OCI-LY1 (cell line): ENCODE measurements around the gene PPM1N.

Experiments
- H2AFZ ChIP-seq: fragments of 200-600 bp; sonication (generic), shearing (Covaris generic); 2 replicates; pipeline ENCODE4 v1.6.0; 2014; ENCODE audit warnings: antibody characterized with exemption, mild to moderate bottlenecking, low read length
- H3F3A ChIP-seq: fragments of 200-600 bp; sonication (generic), shearing (Covaris generic); 2 replicates; pipeline ENCODE4 v1.6.0; 2014; ENCODE audit warnings: mild to moderate bottlenecking, antibody characterized with exemption, low read length, moderate library complexity; ENCODE audit not compliant: insufficient read depth
- H3K27ac ChIP-seq: fragments of 200-600 bp; sonication (generic); 2 replicates; pipeline ENCODE4 v1.5.1; 2014; ENCODE audit warnings: low read length, mixed run types, mild to moderate bottlenecking, low read depth; ENCODE audit not compliant: poor library complexity, severe bottlenecking
- H3K27me3 ChIP-seq: fragments of 200-600 bp; sonication (generic); 2 replicates; pipeline ENCODE4 v1.6.0; 2014; ENCODE audit warnings: antibody characterized with exemption, mild to moderate bottlenecking, low read length, moderate library complexity; ENCODE audit not compliant: insufficient read depth
- H3K36me3 ChIP-seq: fragments of 200-600 bp; sonication (generic); 2 replicates; pipeline ENCODE4 v1.6.1; 2014; ENCODE audit warnings: mild to moderate bottlenecking, antibody characterized with exemption, low read length, moderate library complexity, mixed read lengths; ENCODE audit not compliant: insufficient read depth
- H3K4me1 ChIP-seq: fragments of 200-600 bp; sonication (generic); 2 replicates; pipeline ENCODE4 v1.5.1; 2014; ENCODE audit warnings: mild to moderate bottlenecking, low read length, moderate library complexity; ENCODE audit not compliant: insufficient read depth, severe bottlenecking
- H3K4me2 ChIP-seq: fragments of 200-600 bp; sonication (generic), shearing (Covaris generic); 2 replicates; pipeline ENCODE4 v1.6.1; 2014; ENCODE audit warnings: low read length
- H3K4me3 ChIP-seq: fragments of 200-600 bp; sonication (generic); 2 replicates; pipeline ENCODE4 v1.5.1; 2014; ENCODE audit warnings: low read length, low read depth, mild to moderate bottlenecking, mixed read lengths; ENCODE audit not compliant: poor library complexity, severe bottlenecking
- H3K79me2 ChIP-seq: fragments of 200-600 bp; shearing (Covaris generic); 2 replicates; pipeline ENCODE4 v1.6.1; 2016; ENCODE audit warnings: mixed run types, low read length, mixed read lengths; ENCODE audit not compliant: insufficient read depth
- H3K9ac ChIP-seq: fragments of 200-600 bp; sonication (generic), shearing (Covaris generic); 2 replicates; pipeline ENCODE4 v1.6.1; 2014; ENCODE audit warnings: mild to moderate bottlenecking, low read length, mixed read lengths
- H3K9me2 ChIP-seq: fragments of 200-600 bp; sonication (generic), shearing (Covaris generic); 2 replicates; pipeline ENCODE4 v1.6.1; 2014; ENCODE audit warnings: low read depth, mild to moderate bottlenecking, low read length, mixed read lengths
- H3K9me3 ChIP-seq: fragments of 200-600 bp; shearing (Covaris generic); 2 replicates; pipeline ENCODE4 v1.6.1; 2014; ENCODE audit warnings: low read length, mixed read lengths
- H4K20me1 ChIP-seq: fragments of 200-600 bp; sonication (generic), shearing (Covaris generic); 2 replicates; pipeline ENCODE4 v1.6.0; 2016; ENCODE audit warnings: mild to moderate bottlenecking, low read length; ENCODE audit not compliant: insufficient read depth
- EZH2 ChIP-seq: fragments of 200-600 bp; sonication (generic), shearing (Covaris generic); IDR thresholded peaks from 2 replicates; pipeline ENCODE4 v1.8.0; 2017; ENCODE audit warnings: borderline replicate concordance, mixed run types, mild to moderate bottlenecking, antibody characterized with exemption, low read length, moderate library complexity, mixed read lengths
- TF ChIP-seq, protein P1 (sequence below): fragments of 200-600 bp; sonication (generic), shearing (Covaris generic); IDR thresholded peaks from 2 replicates; pipeline ENCODE4 v1.5.1; 2017; ENCODE audit warnings: mild to moderate bottlenecking, antibody characterized with exemption, low read length, moderate library complexity, mixed read lengths

Gene PPM1N

DNA sequence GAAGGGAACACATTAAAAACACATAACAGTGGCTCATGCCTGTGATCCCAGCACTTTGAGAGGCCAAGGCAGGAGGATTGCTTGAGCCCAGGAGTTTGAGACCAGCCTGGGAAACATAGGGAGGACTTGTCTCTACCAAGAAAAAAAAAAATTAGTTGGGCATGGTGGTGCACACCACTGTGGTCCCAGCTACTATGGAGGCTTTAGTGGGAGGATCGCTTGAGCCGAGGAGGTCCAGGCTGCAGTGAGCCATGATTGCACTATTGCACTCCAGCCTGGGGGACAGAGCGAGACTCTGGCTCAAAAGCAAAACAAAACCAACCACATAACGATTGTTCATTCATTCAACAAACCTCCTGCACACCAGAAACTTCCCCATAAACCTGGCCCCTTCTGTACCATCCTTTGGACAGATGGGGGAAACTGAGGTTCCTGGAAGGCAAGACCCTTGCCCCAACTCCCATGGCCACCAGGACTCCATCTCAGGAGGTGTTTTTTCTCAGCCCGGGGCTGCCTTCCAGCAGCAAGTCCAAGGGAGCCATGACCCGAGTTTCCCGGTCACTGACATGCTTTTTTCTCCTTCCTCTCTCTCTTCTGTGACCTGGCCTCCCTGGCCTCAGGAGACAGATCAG lies 26.2 kb upstream of the PPM1N start:
- H3K9ac ChIP-seq: no peak overlapping the region
- TF ChIP-seq, protein P1, sequence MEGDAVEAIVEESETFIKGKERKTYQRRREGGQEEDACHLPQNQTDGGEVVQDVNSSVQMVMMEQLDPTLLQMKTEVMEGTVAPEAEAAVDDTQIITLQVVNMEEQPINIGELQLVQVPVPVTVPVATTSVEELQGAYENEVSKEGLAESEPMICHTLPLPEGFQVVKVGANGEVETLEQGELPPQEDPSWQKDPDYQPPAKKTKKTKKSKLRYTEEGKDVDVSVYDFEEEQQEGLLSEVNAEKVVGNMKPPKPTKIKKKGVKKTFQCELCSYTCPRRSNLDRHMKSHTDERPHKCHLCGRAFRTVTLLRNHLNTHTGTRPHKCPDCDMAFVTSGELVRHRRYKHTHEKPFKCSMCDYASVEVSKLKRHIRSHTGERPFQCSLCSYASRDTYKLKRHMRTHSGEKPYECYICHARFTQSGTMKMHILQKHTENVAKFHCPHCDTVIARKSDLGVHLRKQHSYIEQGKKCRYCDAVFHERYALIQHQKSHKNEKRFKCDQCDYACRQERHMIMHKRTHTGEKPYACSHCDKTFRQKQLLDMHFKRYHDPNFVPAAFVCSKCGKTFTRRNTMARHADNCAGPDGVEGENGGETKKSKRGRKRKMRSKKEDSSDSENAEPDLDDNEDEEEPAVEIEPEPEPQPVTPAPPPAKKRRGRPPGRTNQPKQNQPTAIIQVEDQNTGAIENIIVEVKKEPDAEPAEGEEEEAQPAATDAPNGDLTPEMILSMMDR: no peak
- TF ChIP-seq EZH2: no peak
- no peaks in the 10 kb centered on the region for H4K20me1 ChIP-seq
- H3K4me1 ChIP-seq: peaks cover 26% of the 10 kb centered on the region
- H3K9me3 ChIP-seq: no peaks in the 10 kb centered on the region
- H3K36me3 ChIP-seq: no peaks in the 10 kb centered on the region
- peaks cover 8% of the 10 kb centered on the region for H3K27me3 ChIP-seq
- H3K4me3 ChIP-seq: no peak overlapping the region
- H2AFZ ChIP-seq: no peak overlapping the region
- no peaks in the 10 kb centered on the region for H3K79me2 ChIP-seq
- no peak overlapping the region for H3K27ac ChIP-seq
- H3K9me2 ChIP-seq: no peaks in the 10 kb centered on the region
- H3F3A ChIP-seq: no peaks in the 10 kb centered on the region
- H3K4me2 ChIP-seq: no peak overlapping the region

DNA sequence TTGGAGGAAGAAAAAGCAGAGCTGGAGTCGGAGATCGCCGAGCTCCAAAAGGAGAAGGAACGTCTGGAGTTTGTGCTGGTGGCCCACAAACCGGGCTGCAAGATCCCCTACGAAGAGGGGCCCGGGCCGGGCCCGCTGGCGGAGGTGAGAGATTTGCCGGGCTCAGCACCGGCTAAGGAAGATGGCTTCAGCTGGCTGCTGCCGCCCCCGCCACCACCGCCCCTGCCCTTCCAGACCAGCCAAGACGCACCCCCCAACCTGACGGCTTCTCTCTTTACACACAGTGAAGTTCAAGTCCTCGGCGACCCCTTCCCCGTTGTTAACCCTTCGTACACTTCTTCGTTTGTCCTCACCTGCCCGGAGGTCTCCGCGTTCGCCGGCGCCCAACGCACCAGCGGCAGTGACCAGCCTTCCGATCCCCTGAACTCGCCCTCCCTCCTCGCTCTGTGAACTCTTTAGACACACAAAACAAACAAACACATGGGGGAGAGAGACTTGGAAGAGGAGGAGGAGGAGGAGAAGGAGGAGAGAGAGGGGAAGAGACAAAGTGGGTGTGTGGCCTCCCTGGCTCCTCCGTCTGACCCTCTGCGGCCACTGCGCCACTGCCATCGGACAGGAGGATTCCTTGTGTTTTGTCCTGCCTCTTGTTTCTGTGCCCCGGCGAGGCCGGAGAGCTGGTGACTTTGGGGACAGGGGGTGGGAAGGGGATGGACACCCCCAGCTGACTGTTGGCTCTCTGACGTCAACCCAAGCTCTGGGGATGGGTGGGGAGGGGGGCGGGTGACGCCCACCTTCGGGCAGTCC lies 25.5 kb upstream of the PPM1N start:
- no peak overlapping the region for H3K27ac ChIP-seq
- H3K9me3 ChIP-seq: no peaks in the 10 kb centered on the region
- H3K36me3 ChIP-seq: no peaks in the 10 kb centered on the region
- no peaks in the 10 kb centered on the region for H4K20me1 ChIP-seq
- H3K9ac ChIP-seq: no peak overlapping the region
- peaks cover 8% of the 10 kb centered on the region for H3K27me3 ChIP-seq
- no peak overlapping the region for H3K4me3 ChIP-seq
- no peaks in the 10 kb centered on the region for H3K79me2 ChIP-seq
- no peaks in the 10 kb centered on the region for H3K9me2 ChIP-seq
- no peaks in the 10 kb centered on the region for H3F3A ChIP-seq
- peaks cover 29% of the 10 kb centered on the region for H3K4me1 ChIP-seq
- TF ChIP-seq EZH2: no peak
- TF ChIP-seq, protein P1: no peak
- no peak overlapping the region for H2AFZ ChIP-seq
- no peak overlapping the region for H3K4me2 ChIP-seq

DNA sequence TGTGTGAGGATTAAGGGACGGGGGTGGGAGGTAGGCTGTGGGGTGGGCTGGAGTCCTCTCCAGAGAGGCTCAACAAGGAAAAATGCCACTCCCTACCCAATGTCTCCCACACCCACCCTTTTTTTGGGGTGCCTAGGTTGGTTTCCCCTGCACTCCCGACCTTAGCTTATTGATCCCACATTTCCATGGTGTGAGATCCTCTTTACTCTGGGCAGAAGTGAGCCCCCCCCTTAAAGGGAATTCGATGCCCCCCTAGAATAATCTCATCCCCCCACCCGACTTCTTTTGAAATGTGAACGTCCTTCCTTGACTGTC lies 24.9 kb upstream of the PPM1N start:
- H3K27ac ChIP-seq: no peak overlapping the region
- H3K79me2 ChIP-seq: no peaks in the 10 kb centered on the region
- no peaks in the 10 kb centered on the region for H3K9me2 ChIP-seq
- no peak overlapping the region for H3K4me3 ChIP-seq
- no peaks in the 10 kb centered on the region for H4K20me1 ChIP-seq
- H2AFZ ChIP-seq: no peak overlapping the region
- no peak for TF ChIP-seq EZH2
- TF ChIP-seq, protein P1: no peak
- H3K4me2 ChIP-seq: no peak overlapping the region
- no peaks in the 10 kb centered on the region for H3K9me3 ChIP-seq
- H3K36me3 ChIP-seq: no peaks in the 10 kb centered on the region
- H3K27me3 ChIP-seq: peaks cover 8% of the 10 kb centered on the region
- H3F3A ChIP-seq: no peaks in the 10 kb centered on the region
- no peak overlapping the region for H3K9ac ChIP-seq
- H3K4me1 ChIP-seq: peaks cover 29% of the 10 kb centered on the region
